Stimulated activated CD4-positive, alpha-beta T cell treated with anti-CD3 and anti-CD28 coated beads, Interleukin-15, amount 100 ng/mL, for 48 hours (primary cell): ENCODE results near the gene FGF18.

ENCODE experiments used
- DNase-seq, 2 donors: peaks; one replicate each; pipeline ENCODE4 v3.0.0-alpha.2; 2020; ENCODE audit warnings: low read depth in 2 of 2

FGF18 gene

DNA sequence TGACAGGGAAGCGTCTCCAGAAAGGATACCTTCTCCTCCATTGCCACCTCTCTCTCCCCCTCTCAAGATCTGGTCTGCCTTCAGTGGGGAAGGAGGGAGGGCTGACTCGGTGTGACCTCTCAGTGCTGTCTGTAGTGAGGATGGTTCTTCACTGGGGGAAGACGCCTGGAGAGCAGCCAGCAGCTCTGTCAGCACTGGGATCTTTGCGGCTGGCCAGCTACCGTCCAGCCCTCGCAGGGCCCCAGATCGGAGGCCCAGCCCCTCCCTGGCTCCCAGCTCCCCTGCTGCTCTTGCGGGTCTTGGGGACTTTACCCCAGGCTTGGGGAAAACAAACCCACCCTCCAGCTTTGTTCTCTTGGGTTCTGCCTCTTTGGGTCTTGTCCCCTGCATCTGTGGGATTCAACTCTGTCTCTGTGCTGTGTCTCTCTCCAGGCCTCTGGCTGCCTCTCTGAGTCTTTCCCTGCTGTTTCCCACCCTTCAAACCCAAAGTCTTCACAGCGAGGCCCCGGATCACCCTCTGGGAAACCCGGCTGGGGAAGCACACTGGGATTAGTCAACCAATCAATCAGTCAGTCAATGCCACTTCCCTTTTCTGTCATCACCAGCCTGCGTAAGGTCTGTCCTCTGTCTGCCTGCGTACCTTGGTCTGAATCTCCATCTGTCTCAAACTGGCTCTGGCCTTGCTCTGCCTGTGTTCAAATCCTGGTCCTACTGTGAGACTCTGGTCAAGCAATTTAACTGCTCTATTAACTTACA, 23.0 kb downstream of the FGF18 start:
- no peak for DNase-seq

DNA sequence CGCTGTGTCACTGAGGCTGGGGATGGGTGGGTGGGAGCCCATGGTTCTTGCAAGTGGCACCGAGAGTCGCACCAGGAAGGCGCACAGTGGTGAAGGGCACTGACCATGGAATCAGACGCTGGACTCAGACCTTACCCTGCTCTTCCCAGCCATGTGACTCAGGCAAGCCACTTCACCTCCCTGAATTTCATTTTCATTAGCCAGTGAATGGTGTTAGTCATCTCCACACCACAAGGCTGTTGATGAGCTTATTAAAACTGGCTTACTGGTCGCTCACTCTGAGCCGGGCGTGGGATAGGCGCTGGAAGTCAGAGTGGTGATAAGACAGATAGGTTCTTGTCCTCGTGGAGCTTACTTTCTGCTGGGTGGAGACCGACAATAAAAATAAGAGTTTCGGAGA, 25.1 kb downstream of the FGF18 start:
- no peak for DNase-seq

DNA sequence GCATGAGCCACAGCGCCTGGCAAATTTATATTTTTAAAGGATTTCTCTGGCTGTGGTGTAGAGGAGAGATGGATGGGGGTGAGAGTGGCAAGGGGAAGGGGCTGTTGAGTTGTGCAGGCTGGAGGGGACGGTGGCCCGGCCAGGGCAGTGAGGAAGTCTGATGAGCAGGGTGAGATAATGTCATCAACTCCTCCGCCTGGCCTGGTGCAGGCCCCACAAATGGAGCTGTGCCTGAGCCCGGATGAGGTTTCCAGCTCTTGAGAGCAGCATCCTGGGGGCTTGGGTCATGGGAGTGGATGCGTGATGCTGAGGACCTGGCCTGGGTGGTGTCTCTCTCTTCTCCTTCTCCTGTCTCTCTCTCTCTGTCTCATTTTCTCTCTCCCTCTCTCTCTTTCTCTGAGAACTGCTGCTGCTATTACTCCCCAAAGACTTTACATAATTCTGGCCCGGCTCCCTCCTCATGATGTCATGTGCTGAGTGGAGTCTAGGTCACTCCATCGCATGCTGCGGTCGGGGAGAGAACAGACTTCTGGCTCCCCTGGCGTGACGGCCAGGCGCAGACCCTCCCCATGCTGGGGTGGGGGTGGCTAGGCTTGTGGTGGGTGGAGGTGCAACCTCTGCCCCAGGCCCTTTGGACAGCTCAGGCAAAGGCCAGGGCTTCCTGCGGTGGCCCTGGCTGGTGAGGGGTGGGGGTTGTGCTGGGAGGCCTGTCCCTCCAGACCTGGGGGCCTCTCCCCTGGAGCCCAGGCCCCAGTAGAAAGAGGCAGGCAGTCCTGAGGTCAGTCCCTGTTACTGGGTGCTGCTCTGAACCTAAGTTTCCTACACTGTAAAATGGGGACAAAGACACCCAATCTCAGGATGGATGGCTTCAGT, 26.4 kb downstream of the FGF18 start:
- no peak for DNase-seq

DNA sequence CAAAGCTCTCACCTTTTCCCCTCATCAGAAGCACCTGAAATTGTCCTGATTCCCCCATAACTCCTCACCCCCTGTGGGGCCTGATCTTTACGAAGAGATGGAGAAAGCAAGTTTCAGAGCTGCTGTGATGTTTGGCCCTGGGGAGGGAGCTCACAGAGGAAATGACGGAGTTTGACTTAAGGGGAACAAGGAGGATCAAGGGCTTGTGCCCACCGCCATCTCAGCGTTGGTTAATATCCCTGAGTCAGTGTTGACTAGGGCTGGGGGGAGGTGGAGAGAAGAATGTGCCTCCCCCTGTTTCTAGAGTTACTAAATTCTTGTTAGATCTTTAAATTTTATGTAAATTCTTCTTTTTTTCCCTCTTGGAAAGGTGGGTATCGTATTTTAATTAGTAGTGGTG, 27.8 kb downstream of the FGF18 start:
- no peak for DNase-seq

DNA sequence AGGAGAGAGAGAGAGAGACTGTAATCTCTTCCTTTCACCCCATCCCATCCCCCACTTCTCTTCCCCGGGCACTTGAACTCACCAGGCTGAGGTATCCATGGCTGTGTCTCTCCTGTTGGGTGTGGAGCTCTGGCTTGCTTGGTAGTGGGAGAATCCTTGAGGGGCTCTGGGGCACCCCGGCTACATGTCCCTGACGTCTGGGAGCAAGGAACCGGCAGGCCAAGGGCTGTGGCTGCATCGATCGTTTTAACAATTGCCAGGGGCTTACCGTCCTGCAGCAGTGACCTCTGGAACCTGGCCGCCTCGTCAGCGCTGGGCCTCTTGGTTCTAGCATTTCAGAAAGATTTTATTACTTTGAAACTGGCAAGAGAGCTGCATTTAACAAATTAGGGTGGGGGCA, 30.0 kb downstream of the FGF18 start:
- DNase-seq: no peak

DNA sequence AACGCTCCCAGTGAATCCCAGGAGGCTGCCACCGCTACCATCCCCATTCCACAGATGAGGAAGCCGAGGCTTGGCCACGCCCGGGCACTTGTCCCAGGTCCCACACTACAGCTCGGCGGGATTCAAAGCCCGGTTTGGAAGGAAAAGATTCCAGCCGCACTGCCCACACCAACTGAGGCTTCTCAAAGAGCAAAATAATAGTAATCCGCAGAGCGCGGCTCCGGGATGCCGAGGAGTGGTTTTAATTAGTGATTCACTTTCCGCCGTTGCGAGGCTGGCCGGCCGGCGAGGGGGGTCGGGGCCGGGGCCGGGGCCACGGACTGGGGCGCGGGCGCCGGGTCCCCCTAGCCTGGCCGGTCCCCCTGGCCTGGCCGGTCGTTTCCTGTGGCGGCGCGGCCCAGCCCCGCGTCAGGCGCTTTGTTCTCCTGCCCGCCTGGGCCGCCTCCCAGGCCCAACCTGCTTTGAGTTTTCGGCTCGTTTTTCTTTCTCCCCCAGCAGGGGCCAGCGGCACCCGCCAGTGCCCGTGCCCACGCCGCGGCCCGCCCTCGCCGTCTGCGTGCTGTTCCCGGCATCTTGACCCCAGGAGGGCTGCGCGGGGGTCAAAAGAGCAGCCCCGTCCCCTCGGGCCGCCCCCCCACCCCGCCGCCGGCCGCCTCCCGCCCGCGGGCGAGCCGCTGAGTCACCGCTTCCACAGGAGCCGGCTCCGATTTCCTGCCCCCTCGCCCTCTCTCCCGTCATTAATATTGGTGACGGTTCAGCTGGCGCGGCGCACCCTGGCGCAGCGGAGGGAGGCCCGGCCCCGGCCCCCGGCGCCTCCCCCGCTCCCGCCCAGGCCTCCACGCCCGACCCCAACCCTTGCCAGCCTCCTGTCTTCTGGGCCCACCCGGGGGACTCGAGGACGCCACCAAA, 31.2 kb downstream of the FGF18 start:
- peak in 1 of 2 donors; percentile 7 for DNase-seq

DNA sequence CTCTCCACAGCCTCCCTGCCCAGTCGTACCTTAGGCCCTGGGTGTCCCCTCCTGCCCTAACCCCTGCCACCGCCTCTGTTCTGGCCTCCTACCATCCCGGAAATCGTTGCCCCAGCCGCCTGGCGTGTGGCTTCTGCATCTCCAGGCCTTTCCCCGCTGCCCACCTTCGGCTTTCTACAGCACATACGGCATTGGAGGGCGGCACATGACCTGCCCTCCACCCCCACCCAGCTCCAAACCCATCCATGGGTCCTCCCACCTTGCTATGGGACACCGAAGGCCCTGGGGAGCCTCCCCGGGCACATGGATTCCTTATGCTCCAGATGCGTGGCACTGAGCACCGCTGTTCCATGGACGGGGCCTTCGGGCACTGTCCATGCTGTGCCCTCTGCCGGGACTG, 32.0 kb downstream of the FGF18 start:
- DNase-seq: no peak

DNA sequence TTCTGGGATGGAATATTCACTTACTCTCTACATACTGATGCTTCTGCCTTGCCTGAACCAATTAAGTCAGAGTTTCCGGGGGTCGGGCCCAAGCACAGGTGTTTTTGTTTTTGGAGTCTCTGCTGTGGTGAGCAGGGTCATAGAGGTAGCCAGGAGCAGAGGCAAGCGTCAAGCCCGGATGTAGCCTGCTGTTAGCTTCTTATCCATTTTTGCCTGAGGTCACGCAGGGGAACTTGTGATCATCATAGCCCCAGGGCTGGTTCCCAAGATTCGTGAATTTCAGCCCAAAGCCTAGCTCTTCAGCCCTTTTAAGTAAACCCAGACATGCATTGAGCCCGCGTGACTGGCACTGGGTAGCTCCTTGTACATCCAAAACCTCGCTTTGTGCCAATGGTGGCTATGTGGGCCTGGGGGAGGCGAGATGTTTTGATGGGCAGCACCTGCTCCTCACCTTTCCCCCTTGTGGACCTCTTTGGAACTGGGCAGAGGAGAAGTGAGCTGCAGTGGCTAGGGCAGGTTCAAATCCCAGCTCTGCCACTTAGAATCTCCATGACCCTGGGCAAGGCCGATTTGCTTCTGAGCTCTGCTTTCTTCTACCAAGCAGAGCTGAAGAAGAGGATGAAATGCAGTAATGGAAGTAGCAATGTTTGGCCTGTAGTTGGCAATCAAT, 33.7 kb downstream of the FGF18 start:
- DNase-seq: no peak

DNA sequence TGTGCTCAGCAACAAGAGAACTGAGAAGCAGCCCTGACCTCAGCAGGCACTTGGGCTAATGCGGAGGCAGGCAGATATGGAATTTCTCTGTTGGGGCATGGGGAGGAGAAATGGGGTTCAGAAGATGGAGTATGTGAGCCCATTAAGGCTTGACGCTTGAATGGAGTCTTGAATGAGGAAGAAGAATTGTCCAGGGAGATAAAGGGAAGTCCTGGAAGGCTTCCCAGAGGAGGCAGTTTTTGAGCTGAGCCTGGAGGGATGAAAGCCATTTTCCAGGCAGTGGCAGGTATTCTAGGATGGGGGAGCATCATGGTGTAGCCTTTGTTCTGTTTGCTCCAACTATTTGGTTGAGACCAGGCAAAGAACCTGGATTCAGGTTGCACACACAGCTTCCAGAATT, 34.5 kb downstream of the FGF18 start:
- DNase-seq: no peak

DNA sequence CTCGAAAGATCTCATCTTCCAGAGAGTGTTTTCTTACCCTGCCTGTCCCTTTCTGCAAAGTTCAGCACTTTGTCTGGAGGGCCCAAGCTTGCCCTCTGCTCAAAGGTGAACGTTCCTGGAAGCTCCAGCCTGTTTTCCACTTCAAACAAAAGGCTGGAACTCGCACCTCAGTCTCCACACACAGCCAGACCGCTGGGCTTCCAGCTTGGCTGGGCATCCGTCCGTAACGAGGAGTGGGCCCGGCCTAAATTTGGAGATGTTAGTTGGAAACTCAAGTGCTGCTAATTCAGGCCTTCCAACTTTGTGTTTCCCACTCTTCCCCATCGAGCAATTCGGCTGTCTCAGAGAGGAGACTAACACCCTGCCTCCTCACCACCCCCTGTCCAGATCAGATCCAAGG, 35.1 kb downstream of the FGF18 start:
- DNase-seq: no peak

DNA sequence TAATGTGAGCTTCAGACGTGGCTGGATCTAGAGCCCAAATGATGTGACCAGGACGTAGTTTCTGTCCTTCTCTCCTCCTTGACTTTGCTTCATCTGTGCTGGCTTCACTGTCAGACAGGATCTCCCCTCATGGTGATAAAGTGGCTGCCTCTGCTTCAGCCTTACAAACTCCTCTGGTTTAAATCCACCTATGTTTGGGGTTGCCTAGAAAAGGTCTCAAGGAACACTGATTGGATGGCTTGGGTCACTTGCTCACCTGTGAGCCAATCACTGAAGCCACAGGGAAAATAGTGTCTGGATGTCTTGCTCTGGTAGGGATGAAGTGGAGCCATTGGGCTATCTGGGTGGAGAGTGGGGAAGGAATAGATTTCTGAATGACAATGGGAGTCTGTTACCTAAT, 36.1 kb downstream of the FGF18 start:
- DNase-seq: no peak

DNA sequence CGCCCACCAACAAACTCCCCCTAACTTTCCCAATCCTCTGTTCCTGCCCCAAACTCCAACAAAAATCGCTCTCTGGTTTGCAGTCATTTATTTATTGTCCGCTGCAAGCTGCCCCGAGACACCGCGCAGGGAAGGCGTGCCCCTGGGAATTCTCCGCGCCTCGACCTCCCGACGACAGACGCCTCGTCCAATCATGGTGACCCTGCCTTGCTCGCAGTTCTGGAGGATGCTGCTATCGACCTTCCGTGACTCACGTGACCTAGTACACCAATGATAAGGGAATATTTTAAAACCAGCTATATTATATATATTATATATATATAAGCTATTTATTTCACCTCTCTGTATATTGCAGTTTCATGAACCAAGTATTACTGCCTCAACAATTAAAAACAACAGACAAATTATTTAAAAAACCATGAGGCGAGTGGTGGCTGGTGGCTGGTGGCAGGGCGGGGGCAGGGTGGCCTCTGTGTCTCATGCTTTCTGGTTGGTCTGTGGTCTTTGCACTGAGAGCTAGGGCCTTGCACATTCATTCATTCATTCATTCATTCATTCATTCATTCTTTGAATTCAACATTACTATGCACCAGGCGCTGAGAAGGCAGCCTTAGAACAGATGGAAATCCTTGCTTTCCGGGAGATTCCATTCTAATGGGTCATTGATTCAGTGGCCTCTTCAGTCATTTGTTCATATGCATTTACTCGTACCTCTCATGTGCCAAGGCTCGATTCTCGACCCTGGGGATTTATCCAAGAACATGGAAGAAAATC, 37.9 kb downstream of the FGF18 start:
- DNase-seq: no peak

DNA sequence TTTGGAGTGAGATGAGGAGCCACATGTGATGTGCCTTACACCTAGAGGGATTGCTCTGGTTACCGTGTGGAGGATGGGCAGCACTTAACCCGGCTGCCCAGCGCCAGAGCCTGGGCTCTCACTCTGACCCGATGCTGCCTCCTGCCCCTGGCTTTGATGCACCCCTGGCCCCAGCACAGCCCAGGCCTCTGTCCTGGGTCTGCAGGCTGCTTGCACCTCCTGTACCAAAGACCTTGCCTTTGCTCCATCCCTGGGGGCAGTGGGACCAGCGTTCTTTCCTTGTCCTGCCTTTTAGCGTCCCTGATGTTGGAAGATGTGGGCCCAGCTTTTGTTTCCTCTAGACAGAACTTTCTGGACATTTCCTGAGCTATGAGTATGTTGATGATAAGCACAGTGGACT, 40.4 kb downstream of the FGF18 start:
- DNase-seq: no peak

DNA sequence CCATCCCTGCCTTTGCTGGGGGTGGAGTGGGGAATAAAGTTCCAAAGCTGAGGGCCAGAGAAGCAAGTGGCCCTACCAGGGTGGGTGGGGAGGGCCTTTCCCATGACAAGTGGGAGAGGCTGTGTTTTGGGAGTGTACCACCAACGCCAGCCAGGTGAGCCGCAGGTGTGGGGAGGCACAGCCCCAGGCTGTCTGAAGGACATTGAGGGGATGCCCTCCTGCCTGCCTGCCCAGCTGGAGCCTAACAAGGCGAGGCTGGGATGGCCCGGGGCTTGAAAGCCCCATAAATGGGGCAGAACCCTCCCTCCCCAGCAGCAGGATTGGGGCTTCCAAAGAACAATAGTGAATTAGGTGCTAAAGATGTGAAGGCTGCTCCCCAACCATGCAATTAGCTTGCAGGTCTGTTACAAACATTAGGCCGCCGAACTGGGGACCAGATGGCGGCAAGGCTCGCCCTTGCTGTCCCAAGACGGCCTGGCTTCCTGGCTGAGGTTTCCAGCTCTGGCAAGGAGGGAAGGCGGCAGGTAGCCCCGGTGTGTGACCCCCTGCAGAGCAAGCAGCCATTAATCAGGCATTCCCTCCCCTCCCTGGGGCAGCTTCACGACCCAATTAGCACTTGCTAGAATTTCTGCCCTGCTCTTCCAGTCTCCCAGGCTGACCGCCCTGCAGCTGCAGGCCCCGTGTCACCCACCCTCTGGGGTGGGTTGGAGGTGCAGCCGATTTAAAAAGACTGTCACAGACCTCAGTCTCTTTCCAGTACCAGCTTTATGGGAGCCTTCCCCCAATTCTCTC, 42.9 kb downstream of the FGF18 start:
- no peak for DNase-seq

DNA sequence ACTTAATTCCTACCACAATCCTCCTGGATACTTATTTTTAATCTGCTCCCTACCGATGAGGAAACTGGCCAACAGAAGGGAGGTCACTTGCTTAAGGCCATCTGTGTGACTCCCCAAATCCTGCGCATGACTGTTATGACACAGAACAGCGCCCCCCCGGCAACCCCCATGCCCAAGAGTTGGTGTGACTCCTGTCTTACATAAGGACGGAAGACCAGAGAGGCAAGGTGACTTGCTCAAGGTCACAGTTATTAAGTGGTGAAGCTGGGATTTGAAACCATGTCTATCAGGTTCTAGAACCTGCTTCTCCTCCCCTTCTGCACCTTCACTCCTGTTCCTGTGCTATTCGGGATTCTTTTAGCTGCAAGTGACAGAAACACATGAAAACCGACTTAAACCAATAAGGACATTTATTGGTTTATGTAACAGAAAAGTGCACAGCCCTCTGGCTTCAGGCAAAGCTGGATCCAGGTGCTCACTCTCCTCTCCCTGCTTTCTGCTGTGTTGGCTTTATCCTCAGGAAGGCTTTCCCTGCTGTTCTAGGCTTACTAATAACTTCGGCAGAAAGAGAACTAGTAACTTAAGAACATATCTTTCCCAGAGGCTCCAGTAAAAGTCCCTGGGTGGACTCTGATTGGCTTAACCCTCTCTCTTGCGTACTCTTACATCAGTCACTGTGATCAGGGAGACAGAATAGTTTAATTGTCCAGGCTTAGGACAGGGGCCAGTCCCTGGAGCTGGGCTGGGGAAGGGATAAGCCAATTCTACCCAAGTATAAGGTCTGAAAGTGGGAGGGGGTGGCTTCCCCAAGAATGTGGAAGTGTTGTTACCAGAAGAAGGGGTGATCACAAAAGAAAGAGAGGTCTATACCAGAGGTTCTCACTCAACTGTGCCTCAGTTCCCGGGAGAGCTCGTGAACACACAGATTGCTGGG, 43.7 kb downstream of the FGF18 start:
- DNase-seq: no peak

DNA sequence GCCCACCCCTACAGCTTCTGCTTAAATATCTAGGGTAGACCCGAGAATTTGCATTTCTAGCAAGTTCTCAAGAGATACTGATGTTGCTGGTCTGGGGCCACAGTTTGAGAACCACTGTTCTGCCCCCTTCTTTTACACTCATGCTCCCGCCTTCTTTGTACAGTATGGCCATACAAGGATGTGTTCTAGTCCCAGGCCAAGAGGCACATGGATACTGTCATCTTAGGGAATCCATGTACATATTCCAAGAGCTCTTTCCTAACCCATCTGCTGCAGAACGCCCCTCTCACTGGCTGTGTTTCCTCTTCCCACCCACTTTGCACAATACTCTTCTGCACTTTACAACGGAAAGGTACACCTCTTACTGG, 44.4 kb downstream of the FGF18 start:
- no peak for DNase-seq

DNA sequence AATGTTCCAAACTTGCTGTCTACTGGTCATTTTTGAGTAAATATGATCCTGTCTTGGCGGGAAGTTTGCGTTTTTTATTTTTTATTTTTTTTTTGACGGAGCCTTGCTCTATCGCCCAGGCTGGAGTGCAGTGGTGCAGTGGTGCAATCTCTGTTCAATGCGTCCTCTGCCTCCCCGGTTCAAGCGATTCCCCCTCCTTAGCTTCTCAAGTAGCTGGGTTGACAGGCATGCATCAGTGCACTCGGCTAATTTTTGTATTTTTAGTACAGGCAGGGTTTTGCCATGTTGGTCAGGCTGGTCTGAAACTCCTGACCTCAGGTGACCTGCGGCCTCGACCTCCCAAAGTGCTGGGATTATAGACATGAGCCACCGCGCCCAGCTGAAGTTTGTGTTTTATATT, 45.4 kb downstream of the FGF18 start:
- DNase-seq: no peak

DNA sequence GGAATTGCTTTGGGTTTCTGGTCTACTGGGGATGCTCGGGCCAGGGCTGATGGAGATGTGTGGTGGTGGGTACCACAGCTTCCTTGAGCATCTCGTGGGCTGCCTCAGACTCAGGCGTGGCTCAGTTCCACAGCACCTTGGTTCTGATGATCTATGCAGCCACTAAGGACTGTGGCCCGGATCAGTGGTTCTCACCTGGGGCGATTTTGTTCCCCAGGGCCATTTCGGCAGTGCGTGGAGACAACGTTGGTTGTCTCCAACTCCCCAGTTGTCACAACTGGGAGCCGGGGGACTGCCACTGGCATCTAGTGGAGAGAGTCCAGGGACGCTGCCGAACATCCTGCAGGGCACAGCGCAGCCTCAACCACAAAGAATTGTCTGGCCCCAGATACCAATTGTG, 47.7 kb downstream of the FGF18 start:
- DNase-seq: no peak

DNA sequence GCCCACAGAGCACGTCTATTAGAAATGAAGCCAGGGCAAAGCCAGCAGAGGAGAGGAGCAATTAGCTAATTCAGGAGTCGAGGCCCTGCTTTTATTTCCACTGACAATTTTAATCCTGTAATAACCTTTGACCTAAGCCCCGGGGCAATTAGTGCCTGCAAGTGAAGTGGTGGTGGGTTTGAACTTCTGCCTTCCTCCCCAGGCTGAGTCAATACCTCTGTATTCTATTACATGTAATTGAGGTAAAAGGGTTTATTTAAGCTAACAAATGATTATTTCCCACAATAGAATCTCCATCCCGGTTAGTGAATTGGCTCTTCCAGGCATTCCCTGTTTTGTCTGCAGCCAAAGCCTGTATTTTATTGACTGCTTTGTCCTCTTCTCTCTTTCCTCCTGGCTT, 49.9 kb downstream of the FGF18 start:
- DNase-seq: no peak
